HepG2 (cell line): Measurements from ENCODE around the gene TK2.

Experiments used
- ATAD3A ChIP-seq: sonication (generic); formaldehyde crosslinking; IDR thresholded peaks from 2 replicates; pipeline ENCODE4 v1.4.0; 2020; ENCODE audit warnings: missing genetic modification reagents
- MLLT10 ChIP-seq: sonication (generic); formaldehyde crosslinking; IDR thresholded peaks from 2 replicates; pipeline ENCODE4 v1.4.0; 2020; ENCODE audit warnings: missing genetic modification reagents
- MXI1 ChIP-seq: IDR thresholded peaks from 3 replicates; pipeline ENCODE4 v1.6.1; 2012; ENCODE audit warnings: low read depth, low read length, inconsistent platforms, borderline replicate concordance
- NCOR1 ChIP-seq: fragments of 200-600 bp; sonication (generic); IDR thresholded peaks from 2 replicates; pipeline ENCODE4 v1.7.0; 2017; ENCODE audit warnings: antibody characterized with exemption, low read length, borderline replicate concordance
- TCF7L2 ChIP-seq: IDR thresholded peaks from 2 replicates; pipeline ENCODE4 v1.6.1; 2011; ENCODE audit warnings: mild to moderate bottlenecking, low read depth, low read length, moderate library complexity
- TF ChIP-seq, protein P1 (sequence below): sonication (generic); formaldehyde crosslinking; IDR thresholded peaks from 2 replicates; pipeline ENCODE4 v1.5.0; 2020; ENCODE audit warnings: mild to moderate bottlenecking, missing genetic modification reagents, moderate library complexity
- TF ChIP-seq, protein P2 (sequence below), 2 experiments: IDR thresholded peaks; 2 replicates each; pipeline ENCODE4 v1.6.1; 2011 to 2012; ENCODE audit warnings: low read length in 2 of 2, borderline replicate concordance in 1 of 2, low read depth in 1 of 2, mild to moderate bottlenecking in 1 of 2, moderate library complexity in 1 of 2

DNA sequence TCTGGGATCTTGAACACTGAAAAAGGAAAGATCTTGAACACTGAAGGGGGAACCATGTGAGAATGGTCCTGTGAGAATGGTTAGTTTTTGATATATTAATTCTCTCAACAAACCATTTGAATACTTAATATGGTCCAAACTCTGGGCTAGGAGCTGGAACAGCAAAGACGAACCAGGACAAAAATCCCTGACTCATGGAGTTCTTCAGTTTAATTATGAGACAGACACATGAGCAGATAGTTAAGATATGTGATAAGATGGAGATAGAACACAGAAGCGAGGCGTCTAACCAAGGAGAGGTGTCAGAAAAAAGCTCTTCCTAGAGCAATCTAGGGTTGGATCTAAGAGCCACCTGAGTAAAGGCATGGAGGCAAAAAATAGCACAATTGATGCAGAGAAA, 4.1 kb upstream of the TK2 start:
- TF ChIP-seq NCOR1 = no peak
- TF ChIP-seq, protein P1, sequence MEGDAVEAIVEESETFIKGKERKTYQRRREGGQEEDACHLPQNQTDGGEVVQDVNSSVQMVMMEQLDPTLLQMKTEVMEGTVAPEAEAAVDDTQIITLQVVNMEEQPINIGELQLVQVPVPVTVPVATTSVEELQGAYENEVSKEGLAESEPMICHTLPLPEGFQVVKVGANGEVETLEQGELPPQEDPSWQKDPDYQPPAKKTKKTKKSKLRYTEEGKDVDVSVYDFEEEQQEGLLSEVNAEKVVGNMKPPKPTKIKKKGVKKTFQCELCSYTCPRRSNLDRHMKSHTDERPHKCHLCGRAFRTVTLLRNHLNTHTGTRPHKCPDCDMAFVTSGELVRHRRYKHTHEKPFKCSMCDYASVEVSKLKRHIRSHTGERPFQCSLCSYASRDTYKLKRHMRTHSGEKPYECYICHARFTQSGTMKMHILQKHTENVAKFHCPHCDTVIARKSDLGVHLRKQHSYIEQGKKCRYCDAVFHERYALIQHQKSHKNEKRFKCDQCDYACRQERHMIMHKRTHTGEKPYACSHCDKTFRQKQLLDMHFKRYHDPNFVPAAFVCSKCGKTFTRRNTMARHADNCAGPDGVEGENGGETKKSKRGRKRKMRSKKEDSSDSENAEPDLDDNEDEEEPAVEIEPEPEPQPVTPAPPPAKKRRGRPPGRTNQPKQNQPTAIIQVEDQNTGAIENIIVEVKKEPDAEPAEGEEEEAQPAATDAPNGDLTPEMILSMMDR (CRISPR knock-in tag) = no peak
- TF ChIP-seq, protein P2, sequence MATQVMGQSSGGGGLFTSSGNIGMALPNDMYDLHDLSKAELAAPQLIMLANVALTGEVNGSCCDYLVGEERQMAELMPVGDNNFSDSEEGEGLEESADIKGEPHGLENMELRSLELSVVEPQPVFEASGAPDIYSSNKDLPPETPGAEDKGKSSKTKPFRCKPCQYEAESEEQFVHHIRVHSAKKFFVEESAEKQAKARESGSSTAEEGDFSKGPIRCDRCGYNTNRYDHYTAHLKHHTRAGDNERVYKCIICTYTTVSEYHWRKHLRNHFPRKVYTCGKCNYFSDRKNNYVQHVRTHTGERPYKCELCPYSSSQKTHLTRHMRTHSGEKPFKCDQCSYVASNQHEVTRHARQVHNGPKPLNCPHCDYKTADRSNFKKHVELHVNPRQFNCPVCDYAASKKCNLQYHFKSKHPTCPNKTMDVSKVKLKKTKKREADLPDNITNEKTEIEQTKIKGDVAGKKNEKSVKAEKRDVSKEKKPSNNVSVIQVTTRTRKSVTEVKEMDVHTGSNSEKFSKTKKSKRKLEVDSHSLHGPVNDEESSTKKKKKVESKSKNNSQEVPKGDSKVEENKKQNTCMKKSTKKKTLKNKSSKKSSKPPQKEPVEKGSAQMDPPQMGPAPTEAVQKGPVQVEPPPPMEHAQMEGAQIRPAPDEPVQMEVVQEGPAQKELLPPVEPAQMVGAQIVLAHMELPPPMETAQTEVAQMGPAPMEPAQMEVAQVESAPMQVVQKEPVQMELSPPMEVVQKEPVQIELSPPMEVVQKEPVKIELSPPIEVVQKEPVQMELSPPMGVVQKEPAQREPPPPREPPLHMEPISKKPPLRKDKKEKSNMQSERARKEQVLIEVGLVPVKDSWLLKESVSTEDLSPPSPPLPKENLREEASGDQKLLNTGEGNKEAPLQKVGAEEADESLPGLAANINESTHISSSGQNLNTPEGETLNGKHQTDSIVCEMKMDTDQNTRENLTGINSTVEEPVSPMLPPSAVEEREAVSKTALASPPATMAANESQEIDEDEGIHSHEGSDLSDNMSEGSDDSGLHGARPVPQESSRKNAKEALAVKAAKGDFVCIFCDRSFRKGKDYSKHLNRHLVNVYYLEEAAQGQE (IDR thresholded peaks at IDR 0.05; ENCODE audit: borderline replicate concordance in 1 of 2, low read depth in 1 of 2, low read length in 2 of 2) = no peak
- no peak for TF ChIP-seq MLLT10 (CRISPR knock-in tag)
- no peak for TF ChIP-seq ATAD3A (CRISPR knock-in tag)
- TF ChIP-seq MXI1 = no peak
- no peak for TF ChIP-seq TCF7L2
